CD14-positive monocyte (primary cell): ENCODE measurements around the gene UST. TPM values are rescaled to one million over a fixed set of nuclear protein-coding genes. Genes with fewer than 3 reads are reported as not detected.

ENCODE experiments used
- DNase-seq, 3 donors: peaks; one replicate each; pipeline ENCODE4 v3.0.0-alpha.2; 2011 to 2022
- H2AFZ ChIP-seq: 2 replicates; pipeline ENCODE4 v1.6.0; 2012; ENCODE audit warnings: mild to moderate bottlenecking, low read depth, low read length, inconsistent platforms; ENCODE audit not compliant: insufficient read depth, poor library complexity, severe bottlenecking
- H3K27ac ChIP-seq, 2 donors: 1 replicate in 1 of 2; 2 replicates in 1 of 2; pipeline ENCODE4 v1.5.1; 2012 to 2013; ENCODE audit warnings: low read length in 2 of 2, control low read depth in 1 of 2, inconsistent platforms in 1 of 2, low read depth in 1 of 2, mild to moderate bottlenecking in 1 of 2
- H3K27me3 ChIP-seq, 2 donors: one replicate each; pipeline versions ENCODE4 v1.6.0 to v1.6.1; 2011 to 2013; ENCODE audit warnings: low read length in 2 of 2; ENCODE audit not compliant: control insufficient read depth in 2 of 2, insufficient read depth in 2 of 2
- H3K36me3 ChIP-seq, 2 donors: replicated peaks in 1 of 2; 1 replicate in 1 of 2; 2 replicates in 1 of 2; pipeline versions ENCODE4 v1.5.1 to v1.6.1; 2012 to 2013; ENCODE audit warnings: low read length in 2 of 2, control low read depth in 1 of 2, inconsistent platforms in 1 of 2, mild to moderate bottlenecking in 1 of 2; ENCODE audit not compliant: insufficient read depth in 2 of 2, control insufficient read depth in 1 of 2
- H3K4me1 ChIP-seq, 2 donors: 1 replicate in 1 of 2; 2 replicates in 1 of 2; pipeline versions ENCODE4 v1.5.1 to v1.6.1; 2012 to 2013; ENCODE audit warnings: low read length in 2 of 2, control low read depth in 1 of 2, inconsistent platforms in 1 of 2, mild to moderate bottlenecking in 1 of 2, moderate library complexity in 1 of 2; ENCODE audit not compliant: insufficient read depth in 2 of 2, control insufficient read depth in 1 of 2
- H3K4me2 ChIP-seq: replicated peaks from 2 replicates; pipeline ENCODE3; 2012; ENCODE audit warnings: low read length, moderate library complexity, mild to moderate bottlenecking; ENCODE audit not compliant: poor library complexity, severe bottlenecking; ENCODE audit errors: extremely low read depth
- H3K4me3 ChIP-seq, 3 experiments: fragments of 200-600 bp in 1 of 3; sonication (generic) in 1 of 3; replicated peaks in 1 of 3; 1 replicate in 2 of 3; 2 replicates in 1 of 3; pipeline ENCODE4 v1.5.1; 2011 to 2013; ENCODE audit warnings: low read length in 3 of 3, mild to moderate bottlenecking in 3 of 3, control low read depth in 2 of 3, low read depth in 2 of 3, inconsistent platforms in 1 of 3, moderate library complexity in 1 of 3
- H3K79me2 ChIP-seq: 2 replicates; pipeline ENCODE4 v1.6.0; 2012; ENCODE audit warnings: mild to moderate bottlenecking, control low read depth, inconsistent platforms, low read length, moderate library complexity; ENCODE audit not compliant: insufficient read depth
- H3K9ac ChIP-seq: 2 replicates; pipeline ENCODE4 v1.6.0; 2017; ENCODE audit warnings: low read length, mild to moderate bottlenecking; ENCODE audit not compliant: insufficient read depth, poor library complexity, severe bottlenecking
- H3K9me3 ChIP-seq, 2 donors: replicated peaks in 1 of 2; 1 replicate in 1 of 2; 2 replicates in 1 of 2; pipeline versions ENCODE4 v1.5.1 to v1.6.1; 2012 to 2013; ENCODE audit warnings: low read length in 2 of 2, control low read depth in 1 of 2; ENCODE audit not compliant: control insufficient read depth in 1 of 2, insufficient read depth in 1 of 2
- H4K20me1 ChIP-seq: 2 replicates; pipeline ENCODE4 v1.6.0; 2012; ENCODE audit warnings: mild to moderate bottlenecking, low read length, control low read depth, moderate library complexity; ENCODE audit not compliant: insufficient read depth
- H3K27ac Mint-ChIP-seq, 7 donors: one replicate each; pipeline ENCODE4 v1.8.0; 2020; ENCODE audit warnings: mild to moderate bottlenecking in 7 of 7, mixed read lengths in 7 of 7, moderate library complexity in 6 of 7, inconsistent platforms in 2 of 7
- H3K27me3 Mint-ChIP-seq, 3 donors: one replicate each; pipeline ENCODE4 v1.8.0; 2021 to 2022; ENCODE audit warnings: low read depth in 3 of 3, mild to moderate bottlenecking in 3 of 3, mixed read lengths in 3 of 3, moderate library complexity in 3 of 3, inconsistent platforms in 1 of 3
- H3K36me3 Mint-ChIP-seq, 2 donors: one replicate each; pipeline ENCODE4 v1.8.0; 2020; ENCODE audit warnings: mixed read lengths in 2 of 2, inconsistent platforms in 1 of 2, mild to moderate bottlenecking in 1 of 2
- H3K4me1 Mint-ChIP-seq: one replicate; pipeline ENCODE4 v1.8.0; 2020; ENCODE audit warnings: mild to moderate bottlenecking, mixed read lengths
- H3K4me3 Mint-ChIP-seq, 2 donors: one replicate each; pipeline ENCODE4 v1.8.0; 2020; ENCODE audit warnings: mild to moderate bottlenecking in 2 of 2, mixed read lengths in 2 of 2, moderate library complexity in 1 of 2
- H3K9me3 Mint-ChIP-seq, 7 donors: one replicate each; pipeline ENCODE4 v1.8.0; 2020 to 2022; ENCODE audit warnings: mixed read lengths in 7 of 7, mild to moderate bottlenecking in 6 of 7, moderate library complexity in 6 of 7, inconsistent platforms in 2 of 7
- CTCF ChIP-seq: fragments of 200-600 bp; IDR thresholded peaks from one replicate; pipeline ENCODE4 v1.8.0; 2022; ENCODE audit warnings: antibody characterized with exemption, mild to moderate bottlenecking
- WGBS: methylation state at CpG from one replicate; pipeline ENCODE4 v1.1.5; 2013; ENCODE audit warnings: missing lambda C conversion rate; ENCODE audit not compliant: insufficient coverage; 5-methylcytosine and 5-hydroxymethylcytosine counted together
- intact Hi-C, 2 donors: fragments of 100-400 bp; cut with micrococcal nuclease; formaldehyde crosslinking; loops; one replicate each; pipeline versions ENCODE4 v1.15.0 to v1.15.1; 2023
- polyA plus RNA-seq, 3 donors: library from polyadenylated mRNA; depleted of rRNA in 1 of 3; unstranded in 2 of 3; stranded (reverse) in 1 of 3; fragments of 300-500 nt in 2 of 3; fragments of >200 nt in 1 of 3; fragmentation: Illumina TruSeq in 2 of 3; gene quantifications; 1 replicate in 2 of 3; 2 replicates in 1 of 3; pipeline ENCODE4 v1.2.3, GENCODE V29; 2012 to 2021

The UST gene
- polyA plus RNA-seq, 3 donors: 0.33 to 0.53 (median 0.48) TPM

- H4K20me1 ChIP-seq: no peaks in the 10 kb centered on the region
- H3K36me3 Mint-ChIP-seq: no peaks in the 10 kb centered on the region
- H2AFZ ChIP-seq: no peak overlapping the region
- H3K4me2 ChIP-seq: no peak overlapping the region
- no peak overlapping the region for H3K4me3 ChIP-seq
- H3K9me3 ChIP-seq: no peaks in the 10 kb centered on the region
- no peaks in the 10 kb centered on the region for H3K36me3 ChIP-seq
- H3K9me3 Mint-ChIP-seq: no peaks in the 10 kb centered on the region
- no peak overlapping the region for H3K4me3 Mint-ChIP-seq
- no peaks in the 10 kb centered on the region for H3K79me2 ChIP-seq
- H3K9ac ChIP-seq: no peak overlapping the region
- H3K27ac ChIP-seq: no peak overlapping the region
- no peak overlapping the region for H3K27ac Mint-ChIP-seq
- intact Hi-C loops: no loop called here
- no peak for TF ChIP-seq CTCF
- WGBS: 65% methylated on average over 14 of the region's 15 CpGs
- no peaks in the 10 kb centered on the region for H3K4me1 ChIP-seq
- H3K27me3 ChIP-seq: peaks cover 0 to 12% of the 10 kb centered on the region in 2 donors
- H3K27me3 Mint-ChIP-seq: peaks cover 14 to 18% (median 17%) of the 10 kb centered on the region in 3 donors
- no peak for DNase-seq
- H3K4me1 Mint-ChIP-seq: peaks cover 4% of the 10 kb centered on the region
These were observed 225.7 kb downstream of the UST start for GRCh38 chr6:148972481-148972880.

GRCh38 chr6:148973538-148974208, 226.8 kb downstream of the UST start:
- no peak for TF ChIP-seq CTCF
- H3K36me3 Mint-ChIP-seq: no peaks in the 10 kb centered on the region
- H2AFZ ChIP-seq: no peak overlapping the region
- H3K9me3 ChIP-seq: no peaks in the 10 kb centered on the region
- intact Hi-C loops: no loop called here
- no peaks in the 10 kb centered on the region for H3K79me2 ChIP-seq
- H3K4me2 ChIP-seq: no peak overlapping the region
- H3K27ac ChIP-seq: no peak overlapping the region
- no peaks in the 10 kb centered on the region for H4K20me1 ChIP-seq
- H3K4me3 ChIP-seq: no peak overlapping the region
- H3K27me3 ChIP-seq: peaks cover 0 to 12% of the 10 kb centered on the region in 2 donors
- H3K9ac ChIP-seq: no peak overlapping the region
- H3K36me3 ChIP-seq: no peaks in the 10 kb centered on the region
- no peak overlapping the region for H3K4me3 Mint-ChIP-seq
- H3K4me1 ChIP-seq: no peaks in the 10 kb centered on the region
- peaks cover 14 to 18% (median 17%) of the 10 kb centered on the region in 3 donors for H3K27me3 Mint-ChIP-seq
- H3K9me3 Mint-ChIP-seq: peaks cover 0 to 3% (median 0%) of the 10 kb centered on the region in 7 donors
- H3K27ac Mint-ChIP-seq: no peak overlapping the region
- no peak for DNase-seq
- peaks cover 4% of the 10 kb centered on the region for H3K4me1 Mint-ChIP-seq
- 88% methylated on average over 3 of the region's 5 CpGs for WGBS
